Fibroblast of skin of left biceps (primary cell): ENCODE data around the gene RNPEPL1.
A peak's percentile ranks its signal among the peaks of the same experiment; 100 is the strongest.
"Not testable (repeated sequence)": the region's sequence is repeated elsewhere in the genome, so short reads cannot be mapped to it uniquely, and the experiment has no call there.

Source experiments
- DNase-seq, 2 experiments: peaks; one replicate each; pipeline ENCODE4 v3.0.0-alpha.2; 2013; ENCODE audit warnings: low read depth in 2 of 2

RNPEPL1 gene

DNA sequence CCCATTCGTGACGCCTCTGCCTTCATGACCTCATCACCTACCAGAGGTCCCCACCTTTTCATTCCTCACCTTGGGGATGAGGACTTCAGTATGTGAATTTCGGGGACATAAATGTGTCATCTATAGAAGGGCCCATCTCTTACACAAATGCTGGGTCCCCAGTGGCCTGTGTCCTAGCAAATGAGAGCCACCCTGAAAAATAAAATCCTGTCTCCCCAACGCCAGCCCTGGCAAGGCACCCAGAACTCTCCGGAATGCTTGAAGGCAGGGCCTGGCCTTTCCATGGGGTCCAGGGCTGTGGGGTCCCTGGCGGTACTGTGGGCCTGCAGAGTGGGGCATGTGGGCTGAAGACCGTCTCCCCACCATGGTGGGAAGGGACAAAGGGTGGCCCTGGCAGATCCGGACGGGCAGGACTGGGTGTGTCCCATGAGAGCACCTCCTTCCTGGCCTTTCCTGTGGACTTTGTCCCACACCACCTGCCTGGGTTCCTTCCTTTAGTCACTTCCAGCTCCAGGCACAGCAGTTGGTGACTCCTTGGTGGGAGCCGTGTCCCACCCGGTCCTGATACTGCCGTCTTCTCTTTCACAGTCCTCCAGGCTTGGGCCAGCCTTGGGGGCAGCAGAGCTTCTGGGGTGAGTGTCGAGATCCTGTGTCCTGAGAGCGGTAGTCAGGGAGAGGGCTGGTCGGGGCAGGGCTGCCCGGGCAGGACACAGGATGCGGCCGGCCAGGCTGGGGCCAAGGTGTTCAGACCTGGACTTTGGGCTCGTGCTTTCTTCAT lies 36.8 kb downstream of the RNPEPL1 start:
- no peak for DNase-seq

DNA sequence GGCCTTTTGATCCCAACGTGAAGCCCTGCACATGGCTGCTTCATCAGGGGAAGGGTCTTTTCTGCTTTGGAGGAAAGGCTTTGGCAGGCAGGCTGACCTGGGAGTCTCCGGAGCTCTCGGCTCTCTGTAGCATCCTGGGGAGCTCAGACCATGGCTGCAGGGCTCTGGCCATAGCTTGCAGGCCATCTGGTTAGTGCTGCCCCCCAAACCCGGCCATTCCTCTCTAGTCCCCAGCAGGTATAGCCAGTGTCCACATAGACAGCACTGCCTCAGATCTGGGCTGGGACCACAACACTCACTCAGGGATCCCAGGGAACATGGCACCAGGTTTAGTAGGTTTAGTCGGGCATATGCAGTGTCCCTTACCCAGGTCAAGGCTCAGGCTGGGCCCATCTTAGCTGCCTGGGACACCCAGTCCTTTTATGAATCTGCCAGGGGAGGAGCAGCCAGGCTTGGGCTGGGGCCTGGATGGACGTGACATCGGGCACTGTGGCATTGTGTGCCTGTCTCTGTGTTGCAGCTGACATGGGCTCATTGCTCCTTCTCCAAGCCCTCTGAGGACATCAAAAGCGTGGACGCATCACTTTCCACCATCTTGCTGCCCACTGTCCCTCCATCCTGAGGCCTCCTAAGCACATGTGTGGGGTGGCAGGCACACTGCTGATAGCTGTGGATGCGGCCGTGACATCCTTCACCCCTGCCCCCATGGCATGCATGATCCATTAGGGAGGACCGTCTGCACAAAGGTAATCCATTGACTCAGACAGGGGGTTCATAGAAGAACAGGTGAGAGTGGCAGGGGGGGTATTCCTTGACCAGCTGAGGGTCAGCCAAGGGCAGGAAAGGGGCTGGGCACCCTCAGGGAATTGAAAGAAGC lies 37.8 kb downstream of the RNPEPL1 start:
- DNase-seq: no peak

DNA sequence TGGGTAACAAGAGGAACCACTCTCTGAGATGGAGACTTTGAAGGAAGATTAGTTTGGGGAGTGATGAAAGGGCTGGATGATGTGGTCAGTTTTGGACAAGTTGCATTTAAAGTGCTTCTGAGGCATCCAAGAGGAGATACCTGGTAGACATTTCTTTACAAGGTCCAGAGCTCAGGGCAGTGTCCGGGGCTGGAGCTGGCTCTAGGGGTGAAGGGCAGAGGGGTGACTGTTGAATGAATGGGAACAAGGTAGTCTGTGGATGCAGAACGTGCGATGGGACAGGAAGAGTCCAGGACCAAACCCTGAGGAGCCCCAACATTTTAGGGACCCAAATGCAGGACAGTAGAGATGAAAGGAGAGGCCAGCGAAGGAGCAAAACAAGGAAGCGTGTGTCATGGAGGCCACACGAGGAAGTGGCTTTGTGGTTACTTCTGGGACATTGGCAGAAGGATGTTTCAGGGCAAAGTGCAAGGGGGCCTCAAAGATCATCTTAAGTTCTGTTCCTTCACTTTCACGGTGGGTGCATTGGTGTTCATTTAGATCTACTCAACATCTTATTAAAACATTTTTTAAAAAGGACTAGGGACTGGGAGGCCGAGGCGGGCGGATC lies 43.4 kb downstream of the RNPEPL1 start:
- DNase-seq: no peak

DNA sequence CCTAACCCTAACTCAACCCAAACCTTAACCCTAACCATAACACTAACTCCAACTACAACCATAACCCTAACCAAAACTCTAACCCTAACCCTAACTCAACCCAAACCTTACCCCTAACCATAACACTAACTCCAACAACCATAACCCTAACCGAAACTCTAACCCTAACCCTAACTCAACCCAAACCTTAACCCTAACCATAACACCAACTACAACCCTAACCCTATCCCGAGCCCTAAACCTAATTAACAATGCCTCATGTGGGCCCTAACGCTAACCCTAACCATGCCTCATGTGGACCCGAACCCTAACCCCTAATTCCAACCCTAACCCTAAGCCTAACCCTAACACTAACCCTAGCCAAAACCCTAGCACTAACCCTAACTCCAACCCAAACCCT lies 45.5 kb downstream of the RNPEPL1 start:
- no peak for DNase-seq

DNA sequence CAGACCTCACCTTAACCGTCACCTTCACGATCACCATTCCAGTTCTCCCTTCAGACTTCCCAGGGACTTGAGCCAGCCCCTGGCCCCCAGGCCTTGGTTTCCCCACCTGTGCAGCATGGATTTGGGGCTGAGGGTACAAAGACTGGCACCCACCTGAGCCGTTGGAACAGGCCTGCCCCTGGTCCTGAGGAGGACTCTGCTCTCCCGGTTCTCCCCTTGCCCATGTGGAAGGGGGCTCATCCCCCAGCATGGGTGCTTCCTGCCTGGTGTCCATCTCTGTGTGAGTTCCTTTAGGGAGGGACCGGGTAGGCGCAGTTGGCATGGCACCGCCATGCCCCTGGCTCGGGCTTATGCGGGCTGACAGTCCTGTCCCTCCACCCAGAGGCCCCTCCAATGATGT lies 46.1 kb downstream of the RNPEPL1 start:
- DNase-seq: no peak

DNA sequence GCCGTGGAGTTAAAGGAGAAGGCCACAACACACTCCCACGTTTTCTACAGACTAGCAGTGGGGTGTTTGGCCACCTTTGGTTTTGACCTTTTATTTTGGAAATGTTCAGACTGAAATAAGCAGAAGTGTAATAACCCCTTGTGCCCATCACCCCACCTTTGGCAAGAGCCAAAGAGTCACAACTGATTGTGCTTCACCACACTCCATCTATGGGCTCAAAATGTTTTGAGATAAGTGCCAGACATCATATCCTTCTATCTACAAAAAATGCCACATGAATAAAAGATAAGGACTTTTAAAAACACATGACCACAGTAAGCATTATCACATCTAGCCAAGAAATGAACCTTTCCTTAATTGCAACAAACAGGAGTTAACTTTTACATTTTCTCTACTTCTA lies 47.1 kb downstream of the RNPEPL1 start:
- no peak for DNase-seq

DNA sequence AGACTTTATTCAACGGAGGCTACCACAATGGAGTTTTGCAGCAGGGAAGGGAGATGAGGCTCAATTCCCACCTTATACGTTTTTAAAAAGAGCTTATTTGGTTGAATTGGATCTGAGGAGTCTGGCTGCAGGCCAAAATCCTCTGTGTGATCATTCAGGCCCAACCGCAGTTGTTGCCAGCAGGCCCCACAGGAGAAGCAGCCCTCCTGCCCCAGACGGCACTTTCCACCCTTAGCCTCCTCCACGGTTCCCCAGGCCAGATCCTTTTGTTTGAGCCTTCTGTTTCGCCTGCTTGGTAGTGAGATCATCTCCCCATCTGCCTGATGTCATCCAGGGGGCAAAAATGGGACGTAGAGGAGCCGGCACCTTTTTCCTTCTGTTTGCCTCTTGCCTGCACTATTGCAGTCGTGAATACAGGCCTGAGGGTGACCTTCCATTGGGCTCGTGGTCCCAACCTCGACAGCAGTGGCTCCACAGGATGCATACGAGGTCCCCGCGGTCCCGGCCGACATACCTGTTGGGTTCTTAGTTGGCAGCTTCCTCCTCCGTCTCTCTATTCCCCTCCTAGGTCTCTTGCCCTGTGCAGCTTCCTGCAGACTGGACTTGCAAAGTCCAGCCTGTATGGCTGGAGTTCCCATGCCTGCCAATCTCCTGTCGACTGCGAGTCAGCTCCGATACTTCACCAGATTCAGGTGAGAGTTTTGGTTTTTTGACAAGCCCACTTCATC lies 47.7 kb downstream of the RNPEPL1 start:
- DNase-seq: no peak

DNA sequence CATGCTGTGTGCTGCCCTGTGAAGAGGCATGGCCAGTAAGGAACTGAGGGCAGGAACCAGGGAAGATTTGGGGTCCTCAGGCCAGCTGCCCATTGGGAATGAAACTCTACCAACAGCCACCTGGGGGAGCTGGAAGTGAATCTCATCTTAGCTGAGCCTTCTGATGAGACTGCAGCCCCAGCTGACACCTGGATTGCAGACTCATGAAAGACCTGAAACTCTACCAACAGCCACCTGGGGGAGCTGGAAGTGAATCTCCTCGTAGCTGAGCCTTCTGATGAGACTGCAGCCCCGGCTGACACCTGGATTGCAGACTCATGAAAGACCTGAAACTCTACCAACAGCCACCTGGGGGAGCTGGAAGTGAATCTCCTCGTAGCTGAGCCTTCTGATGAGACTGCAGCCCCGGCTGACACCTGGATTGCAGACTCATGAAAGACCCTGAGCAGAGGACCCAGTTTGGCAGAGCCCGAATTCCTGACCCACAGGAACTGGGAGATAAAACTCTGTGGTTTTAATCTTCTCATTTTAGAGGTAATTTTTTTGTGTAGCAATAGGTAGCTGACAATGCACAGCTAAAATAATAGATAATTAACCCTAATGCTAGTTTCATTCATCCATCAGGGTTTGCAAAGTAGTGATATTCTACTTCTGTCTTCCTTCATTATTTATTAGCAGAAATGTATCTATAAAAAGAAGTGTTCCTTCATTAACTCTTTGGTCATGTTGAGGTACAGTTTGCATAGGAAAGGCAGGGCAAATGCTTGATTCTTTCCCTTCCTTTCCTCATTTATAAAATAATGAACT lies 48.8 kb downstream of the RNPEPL1 start:
- DNase-seq: not testable (repeated sequence)

DNA sequence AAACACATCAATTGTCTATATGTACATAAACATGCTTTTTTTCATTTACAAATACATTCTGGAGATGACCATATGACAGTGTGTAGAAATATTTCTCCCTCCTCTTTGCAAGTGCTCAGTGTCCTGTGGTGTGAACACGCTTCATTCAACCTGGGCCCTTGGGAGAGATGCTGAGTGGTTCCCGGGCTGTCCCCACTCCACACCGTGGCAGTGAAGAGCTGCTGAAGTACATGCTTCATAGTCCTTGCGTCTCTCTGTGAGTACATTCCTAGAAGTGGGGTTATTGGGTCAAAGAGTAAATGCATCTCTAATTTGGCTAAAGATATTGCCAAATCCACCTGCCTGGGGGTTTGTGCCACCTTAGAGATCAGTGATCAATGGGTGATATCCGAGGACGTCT lies 50.5 kb downstream of the RNPEPL1 start:
- no peak for DNase-seq

DNA sequence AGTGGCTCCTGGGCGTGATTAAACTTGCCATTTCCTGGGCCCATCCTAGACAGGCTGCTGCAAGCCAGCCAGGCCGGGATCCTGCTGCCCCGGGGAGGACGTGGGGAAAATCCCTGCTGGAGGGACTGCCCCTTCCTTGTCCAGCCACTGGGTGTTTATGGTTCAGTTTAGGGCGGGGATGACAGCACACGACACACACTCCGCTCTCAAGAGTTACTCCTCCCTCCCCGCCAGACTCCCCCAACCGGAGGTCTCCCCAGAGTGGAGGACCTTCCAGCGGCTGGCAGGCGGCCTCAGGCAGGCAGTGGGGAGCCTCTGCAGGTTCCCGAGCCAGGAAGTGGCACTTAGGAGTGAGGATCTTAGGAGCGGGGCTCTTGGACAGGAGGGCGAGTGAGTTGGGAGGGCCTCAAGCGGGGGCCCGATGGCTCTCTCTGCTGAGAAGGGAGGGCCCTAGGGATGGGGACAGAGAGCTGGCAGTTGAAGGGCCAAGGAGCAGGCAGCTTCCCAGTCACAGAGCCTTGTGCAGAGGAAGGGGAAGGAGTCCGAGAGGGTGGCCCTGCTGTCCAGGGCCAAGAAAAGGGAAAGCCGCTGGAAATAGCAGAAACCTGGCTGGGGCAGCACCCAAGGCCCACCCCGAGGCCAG lies 51.3 kb downstream of the RNPEPL1 start:
- no peak for DNase-seq

DNA sequence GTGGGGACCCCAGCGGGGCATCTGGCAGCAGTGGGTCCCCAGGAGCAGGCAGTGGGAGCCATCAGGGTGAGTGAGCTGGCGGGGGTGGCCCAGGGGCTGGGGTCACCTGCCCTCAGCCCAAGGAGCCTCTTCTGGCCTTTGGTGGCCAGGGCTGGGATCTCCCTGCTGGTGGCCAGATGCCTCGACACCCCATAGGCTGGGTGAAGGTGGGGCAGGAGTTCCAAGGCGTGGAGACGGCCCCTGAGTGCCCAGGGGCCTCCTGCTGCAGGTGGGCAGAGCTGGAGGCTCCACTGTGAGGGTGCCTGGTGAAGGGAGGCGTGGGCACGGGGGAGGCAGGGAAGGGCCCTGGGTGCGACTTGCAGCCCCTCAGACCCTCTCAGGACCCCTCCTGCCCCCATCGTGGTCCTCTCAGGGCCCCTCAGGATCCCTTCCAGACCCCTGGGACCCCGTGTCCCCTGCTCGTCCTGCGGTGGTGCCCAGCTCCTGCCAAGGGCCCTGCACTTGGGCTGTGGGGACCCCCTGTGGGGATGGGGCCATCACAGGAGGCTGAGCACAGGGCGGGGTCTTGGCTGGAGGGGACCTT lies 52.0 kb downstream of the RNPEPL1 start:
- no peak for DNase-seq

DNA sequence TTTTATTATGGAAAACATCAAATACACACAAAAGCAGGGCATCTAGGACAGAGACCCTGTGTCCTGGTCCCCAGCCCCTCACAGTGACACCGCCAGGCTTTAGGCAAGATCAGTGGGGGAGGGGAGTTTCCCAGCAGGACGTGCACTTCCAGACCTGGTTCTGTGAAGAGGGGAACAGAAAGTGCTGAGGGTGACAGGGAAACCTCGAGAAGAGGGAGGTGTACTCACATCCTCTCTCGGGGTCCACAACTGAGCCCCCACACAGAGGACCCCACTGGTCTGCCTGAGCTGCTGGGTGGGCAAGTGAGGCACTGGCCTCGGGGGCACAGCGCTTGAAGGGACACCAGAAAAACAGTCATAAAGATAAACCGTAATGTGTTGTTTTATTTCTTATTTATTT lies 52.6 kb downstream of the RNPEPL1 start:
- DNase-seq: no peak

DNA sequence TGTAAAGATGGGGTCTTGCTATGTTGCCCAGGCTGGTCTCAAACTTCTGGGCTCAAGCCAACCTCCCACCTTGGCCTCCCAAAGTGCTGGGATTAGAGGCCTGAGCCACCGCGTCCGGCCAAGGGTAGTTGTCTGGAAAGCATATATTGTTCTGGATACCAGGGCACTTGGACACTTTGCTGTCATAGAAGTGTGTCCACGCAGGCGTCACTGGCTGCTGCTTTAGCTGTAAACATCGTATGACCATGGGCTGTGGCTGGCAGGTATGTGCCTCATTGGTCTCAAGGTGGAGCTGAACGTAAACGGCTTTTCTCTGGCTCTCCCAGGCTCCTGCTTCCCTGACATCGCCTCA lies 53.8 kb downstream of the RNPEPL1 start:
- DNase-seq: no peak

DNA sequence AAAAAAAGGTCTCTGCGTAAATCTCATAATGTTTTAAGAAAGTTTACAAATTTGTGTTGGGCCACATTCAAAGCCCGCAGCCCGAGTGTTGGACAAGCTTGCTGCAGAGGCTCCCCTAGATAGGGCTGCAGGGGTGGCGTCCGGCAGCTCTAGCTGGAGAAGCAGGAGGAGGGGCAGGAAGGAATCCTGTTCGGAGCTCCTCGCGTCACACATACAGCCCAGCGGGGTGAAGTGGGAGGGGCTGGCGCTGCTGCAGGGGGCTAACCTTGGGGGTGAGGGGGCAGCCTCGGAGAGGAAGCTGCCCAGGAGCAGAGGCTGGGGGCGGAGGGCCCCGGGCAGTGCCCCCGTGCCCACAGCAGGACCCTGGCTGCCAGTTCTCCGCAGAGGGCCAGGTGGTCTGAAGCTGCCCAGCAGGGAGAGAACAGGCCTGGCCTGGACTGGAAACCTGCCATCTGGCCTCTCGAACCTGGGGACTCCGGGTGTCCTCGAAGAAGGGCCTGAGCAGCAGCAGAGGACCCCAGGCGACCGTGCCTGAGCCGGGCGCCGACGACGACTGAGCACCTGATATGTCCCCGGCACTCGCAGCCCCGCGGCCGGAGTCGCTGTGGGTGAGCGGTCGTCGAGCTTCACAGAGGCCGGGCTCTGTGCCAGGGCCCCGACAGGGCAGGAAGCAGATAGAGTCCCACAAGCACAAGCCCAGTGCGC lies 54.4 kb downstream of the RNPEPL1 start:
- DNase-seq: no peak

DNA sequence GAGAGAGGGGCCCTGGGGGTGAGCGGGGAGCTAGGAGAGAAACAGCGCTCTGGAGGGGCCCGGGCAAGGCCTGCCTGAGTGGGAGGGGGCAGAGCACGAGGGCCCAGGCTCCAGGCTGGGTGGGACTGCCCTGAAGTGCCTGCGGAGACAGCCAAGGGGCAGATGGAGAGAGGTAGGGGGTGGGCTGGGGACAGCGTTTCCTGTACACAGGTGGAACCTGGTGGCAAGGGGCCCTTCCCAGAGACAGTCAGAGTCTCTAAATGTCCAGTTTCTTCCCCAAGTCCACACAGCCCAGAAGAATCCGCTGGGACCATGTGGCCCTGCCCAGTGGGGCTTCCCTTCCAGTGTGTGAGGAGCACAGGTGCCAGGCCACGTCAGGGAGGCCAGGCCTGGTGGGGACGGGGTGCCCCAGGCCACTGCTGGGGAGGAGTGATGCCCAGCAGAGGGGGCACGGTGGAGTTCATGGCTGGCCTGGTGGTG lies 55.3 kb downstream of the RNPEPL1 start:
- DNase-seq: no peak

DNA sequence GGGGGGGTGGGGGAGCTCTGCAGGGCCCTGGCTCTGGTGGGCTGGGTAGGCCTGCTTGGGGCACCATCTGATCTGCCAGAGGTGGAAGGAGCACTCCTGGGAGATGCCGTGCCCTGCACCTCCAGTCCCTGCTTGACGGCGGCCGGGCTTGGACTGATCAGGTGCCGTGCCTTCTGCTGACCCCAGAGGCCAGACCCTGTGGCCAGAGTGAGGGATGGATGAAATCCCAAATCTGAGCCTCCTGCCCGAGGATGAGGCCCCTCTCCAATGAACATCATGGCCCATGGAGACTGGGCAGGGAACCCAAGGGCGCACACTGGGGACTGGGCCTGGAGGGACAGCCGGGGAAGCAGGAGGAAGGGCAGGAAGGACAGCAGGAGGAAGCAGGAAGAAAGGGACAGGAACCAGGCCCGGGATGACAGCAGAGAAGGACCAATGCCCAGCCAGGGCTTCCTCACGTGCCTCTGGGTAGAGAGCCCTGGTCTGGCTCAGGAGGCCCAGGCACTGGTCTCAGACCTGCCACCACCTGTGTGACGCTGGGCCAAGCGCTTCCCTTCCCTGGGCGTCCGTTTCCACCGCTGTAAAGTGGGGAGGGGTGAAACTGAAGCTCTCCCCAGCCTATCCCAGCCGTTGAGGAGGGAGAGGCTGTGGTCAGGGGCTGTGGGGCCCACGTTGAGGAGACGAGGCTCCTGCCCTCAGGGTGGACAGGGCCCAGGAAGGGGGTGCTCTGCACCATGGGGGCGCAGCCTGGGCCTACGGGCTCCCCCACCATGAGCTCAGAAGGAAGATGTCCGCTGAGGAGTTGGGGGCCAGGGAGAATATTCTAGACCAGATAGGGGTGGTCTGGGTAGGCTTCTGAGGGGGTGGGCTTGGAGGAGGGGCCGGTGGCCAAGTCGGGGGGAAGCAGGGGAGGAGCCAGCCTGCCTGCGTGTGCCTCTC lies 56.0 kb downstream of the RNPEPL1 start:
- no peak for DNase-seq

DNA sequence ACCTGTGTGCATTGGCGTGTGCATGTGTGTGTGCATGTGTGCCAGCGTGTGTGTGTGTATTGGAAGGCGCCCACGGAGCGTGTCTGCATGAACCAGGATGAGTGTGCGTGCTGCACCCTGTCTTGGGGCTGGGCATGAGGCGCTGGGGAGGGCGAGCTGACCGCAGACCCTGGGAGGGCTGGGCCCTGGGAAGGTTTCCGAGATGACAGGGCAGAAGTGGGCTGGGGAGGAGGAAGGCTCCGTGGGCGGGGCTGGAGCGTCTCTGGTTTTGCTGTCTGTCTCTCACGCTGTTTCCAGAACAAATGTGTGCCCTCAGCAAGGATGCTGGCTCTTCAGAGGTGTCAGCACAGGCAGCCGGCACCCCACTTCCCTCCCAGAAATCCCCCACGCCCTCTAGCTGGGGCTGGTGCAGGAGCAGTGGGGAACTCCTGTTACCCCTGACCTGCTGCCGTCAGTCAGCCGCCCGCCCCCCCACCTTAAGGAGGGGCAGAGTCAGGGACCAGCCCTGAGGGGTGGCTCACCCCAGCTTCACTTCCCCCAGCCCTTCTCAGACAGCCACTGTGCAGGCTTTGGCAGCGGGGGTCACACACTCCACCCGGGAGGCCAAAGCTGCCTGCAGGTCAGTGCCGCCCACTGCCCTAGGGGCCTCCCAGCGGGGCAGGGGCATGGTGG lies 56.8 kb downstream of the RNPEPL1 start, which contains the start of gene GPR35:
Gene GPR35 (plus strand): TSS at position 531 of the 672 bp plus-strand sequence. CDS start 4,473 bp downstream, outside the sequence.
- DNase-seq: peak; percentile 29 to 30
